GM21390 (cell line): ENCODE data around the gene TTC32.

Experiments
- ATAC-seq: cut with Tn5 transposase; IDR thresholded peaks from one replicate; pipeline ENCODE4 v1.9.1; 2021; ENCODE audit not compliant: unreplicated experiment

Gene TTC32

DNA sequence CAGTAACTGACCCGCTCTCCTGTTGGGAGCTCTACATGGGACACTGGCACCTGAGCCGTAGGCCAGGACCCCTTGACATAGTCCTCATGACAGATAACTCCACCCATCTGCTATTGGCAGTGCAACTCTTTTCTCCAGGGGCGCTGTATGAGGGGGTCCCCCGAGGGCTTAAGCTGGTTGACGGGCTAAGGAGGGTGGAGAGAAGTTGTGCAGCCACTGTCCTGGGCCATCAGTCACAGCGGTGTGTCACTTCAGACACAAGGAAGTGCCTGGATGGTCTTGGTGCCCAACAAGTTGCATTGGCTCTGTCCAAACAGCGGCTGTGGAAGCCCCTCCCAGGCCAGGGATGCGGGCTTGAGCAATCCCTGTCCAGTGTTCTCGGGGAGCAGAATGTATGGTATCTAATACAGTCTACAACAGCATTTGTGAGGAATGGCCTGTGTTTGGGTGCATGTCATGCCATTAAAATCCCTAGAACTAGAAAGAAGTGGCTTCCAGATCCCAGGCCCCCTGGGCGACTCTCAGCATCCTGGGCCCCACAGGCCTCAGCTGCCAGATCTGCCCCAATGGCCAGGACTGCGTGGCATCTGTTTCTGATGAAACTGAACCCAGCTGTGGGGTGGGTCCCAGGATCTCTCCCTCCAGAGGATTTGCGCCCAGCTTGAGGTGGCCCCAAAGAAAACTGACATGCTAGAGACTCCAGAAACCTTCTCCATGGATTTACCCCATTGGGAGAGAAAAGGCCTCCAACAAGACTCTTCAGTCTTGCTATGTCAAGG is 23.3 kb downstream of the TTC32 start:
- ATAC-seq, result no peak

GRCh38 chr2:19876751-19877150 is 25.0 kb downstream of the TTC32 start:
- ATAC-seq, result no peak

GRCh38 chr2:19875280-19875679 is 26.5 kb downstream of the TTC32 start:
- no peak for ATAC-seq

DNA sequence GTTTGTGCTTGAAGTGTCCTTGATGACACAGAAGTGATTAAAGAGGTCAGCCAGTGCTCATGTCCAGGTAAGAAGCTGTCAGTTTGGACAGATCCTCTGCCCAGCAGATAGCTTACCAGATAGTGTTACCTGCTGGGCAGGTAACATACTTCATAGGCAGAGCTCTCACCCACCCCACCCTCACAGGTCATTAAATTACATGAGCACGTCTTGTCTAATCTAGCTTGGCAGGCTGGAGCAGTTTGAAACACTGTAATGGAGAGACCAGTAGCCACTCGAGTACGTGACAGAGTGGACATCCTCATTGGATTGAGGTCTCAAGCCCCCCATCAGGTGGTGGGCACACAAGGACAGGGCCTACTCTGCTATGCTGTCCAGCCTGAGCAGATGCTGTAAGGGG is 27.1 kb downstream of the TTC32 start:
- no peak for ATAC-seq

- ATAC-seq, result no peak
Measured at GRCh38 chr2:19873014-19873413, 28.8 kb downstream of the TTC32 start.

- no peak for ATAC-seq
Measured at GRCh38 chr2:19872302-19872701, 29.5 kb downstream of the TTC32 start.

DNA sequence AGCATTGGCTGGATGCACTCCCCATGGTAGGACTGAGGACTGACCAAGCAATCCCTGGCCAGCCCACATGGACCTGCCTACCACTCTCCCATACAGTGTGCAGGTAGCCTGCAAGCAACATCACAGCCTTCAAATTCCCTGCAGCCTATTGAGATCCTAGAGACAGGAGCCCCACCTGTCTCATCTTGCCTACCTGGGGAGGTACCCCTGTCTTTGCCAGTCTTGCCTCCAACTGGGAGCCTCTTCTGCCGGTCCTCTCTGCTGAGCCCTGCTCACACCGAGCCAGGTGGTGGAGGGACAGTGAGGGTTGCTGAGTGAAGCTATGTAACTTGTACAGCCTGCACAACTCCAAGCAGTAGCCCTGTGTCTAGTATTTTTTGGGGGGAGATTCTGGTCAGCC is 29.9 kb downstream of the TTC32 start:
- ATAC-seq, result no peak

- ATAC-seq, result no peak
Measured at GRCh38 chr2:19870792-19871191, 31.0 kb downstream of the TTC32 start.

DNA sequence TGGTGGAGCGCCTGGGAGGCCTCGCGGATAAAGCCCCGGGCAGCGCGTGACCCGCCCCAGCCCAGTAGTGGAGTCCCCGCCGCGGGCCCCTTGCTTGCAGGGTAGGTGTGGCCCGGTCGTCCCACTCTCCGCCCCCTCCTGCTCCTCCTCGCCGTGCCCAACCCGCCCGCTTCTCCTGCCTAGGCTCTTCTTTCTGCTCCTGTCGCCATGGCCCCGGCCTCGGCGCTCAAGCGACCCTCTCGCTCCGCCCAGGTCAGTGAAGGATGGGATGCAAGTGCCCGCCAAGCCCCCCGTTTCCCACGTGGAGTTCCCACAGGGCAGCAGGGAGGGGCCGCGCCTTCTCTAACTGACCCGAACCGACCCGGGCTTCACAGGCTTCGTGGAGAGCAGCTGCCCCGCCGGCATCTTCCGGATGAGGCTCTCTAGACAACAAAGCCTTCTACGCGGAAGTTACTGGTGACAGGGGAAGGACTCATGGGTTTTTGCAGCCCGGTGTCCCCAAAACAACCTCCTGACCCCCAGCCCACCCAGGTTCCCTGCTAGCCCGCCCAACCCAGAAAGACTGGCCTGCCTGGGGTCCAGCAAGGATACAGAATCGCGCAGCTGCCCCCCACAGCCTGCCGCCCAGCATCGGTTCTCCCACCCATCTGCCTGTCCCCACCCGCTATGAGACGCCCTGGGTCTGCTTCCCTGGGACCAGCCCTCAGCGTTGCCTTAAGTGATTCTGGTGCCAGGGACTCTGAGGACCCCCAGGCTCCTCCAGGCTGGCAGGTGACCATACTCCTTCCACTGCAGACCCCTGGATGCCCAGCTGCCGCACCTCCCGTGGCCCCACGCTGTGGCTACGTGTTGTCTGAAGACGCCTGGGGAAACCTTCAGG is 32.8 kb downstream of the TTC32 start:
- ATAC-seq, result peak; percentile 77

- ATAC-seq, result no peak
Measured at GRCh38 chr2:19868224-19868623, 33.6 kb downstream of the TTC32 start.

GRCh38 chr2:19866771-19867170 is 35.0 kb downstream of the TTC32 start:
- peak; percentile 26 for ATAC-seq

DNA sequence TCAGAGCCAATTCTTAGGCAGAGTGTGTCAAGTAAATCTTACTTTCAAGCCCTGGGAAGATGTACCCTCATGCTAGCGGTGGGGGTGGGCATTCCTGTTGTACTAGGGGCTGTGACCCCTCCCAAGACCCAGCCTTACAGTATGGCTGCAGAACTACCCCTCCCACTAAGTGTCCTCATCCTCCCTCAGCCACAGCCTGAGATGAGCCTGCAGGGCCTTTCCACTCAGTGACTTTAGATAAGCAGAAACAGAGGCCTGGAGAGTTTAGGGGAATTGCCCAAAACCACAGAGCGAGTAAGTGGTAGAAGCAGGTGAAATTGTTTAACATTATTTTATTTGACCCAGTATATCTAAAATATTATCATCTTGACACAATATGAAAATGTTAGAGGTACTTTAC is 36.6 kb downstream of the TTC32 start:
- ATAC-seq, result no peak

DNA sequence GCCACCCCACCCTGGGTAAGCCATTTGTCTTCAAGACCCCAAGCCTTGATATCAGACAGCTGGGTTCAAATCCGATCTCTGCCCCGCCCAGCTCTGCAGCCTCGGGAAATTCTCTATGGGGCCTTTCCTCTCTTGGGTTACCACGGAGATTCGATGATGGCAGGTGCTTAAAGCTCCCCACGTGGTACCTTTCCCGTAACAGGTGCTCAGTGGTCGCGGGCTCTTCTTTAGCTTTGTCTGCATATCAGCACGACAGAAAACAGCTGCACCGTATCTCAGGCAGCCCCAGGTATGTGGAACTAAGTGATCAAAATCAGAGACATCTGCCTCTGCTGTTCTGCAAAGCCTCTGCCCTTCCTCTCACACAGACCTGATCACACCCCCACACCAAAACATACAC is 37.4 kb downstream of the TTC32 start:
- no peak for ATAC-seq

DNA sequence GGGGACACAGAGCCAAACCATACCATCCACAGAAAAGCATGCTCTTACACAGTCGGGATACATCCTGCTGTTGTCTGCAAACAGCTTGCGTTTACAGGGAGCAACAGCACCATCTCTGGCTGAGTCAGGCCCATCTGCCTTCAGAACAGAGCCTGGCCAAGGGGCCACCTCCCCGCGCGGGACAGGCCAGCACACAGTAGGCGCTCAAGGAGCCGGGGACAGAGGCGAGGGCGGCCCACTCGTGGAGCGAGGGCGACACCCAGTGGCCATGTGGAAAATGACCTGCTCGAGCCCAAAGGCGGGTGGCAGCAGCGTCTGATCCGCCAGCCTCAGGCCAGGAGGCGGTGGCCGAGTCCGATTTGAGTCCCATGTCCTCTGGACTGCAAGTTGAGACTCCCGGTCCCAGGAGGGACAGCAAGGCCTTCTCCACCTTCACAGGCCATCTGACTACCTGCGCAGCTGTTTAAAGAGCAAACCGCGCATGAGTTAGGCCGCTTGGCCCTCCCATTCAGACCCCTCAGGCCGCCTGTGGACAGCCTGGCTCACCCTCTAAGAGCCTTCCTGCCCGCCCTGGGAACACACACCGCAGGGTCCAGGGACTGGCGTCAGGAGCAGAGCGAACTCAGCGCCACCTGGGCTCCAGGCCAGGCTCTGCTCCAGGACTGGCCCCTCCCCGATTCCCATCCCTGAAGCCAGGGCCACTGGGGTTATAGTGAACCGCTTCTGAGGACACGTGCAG is 38.3 kb downstream of the TTC32 start:
- peak; percentile 79 for ATAC-seq

GRCh38 chr2:19861813-19862212 is 40.0 kb downstream of the TTC32 start:
- ATAC-seq, result no peak

GRCh38 chr2:19860022-19860421 is 41.8 kb downstream of the TTC32 start:
- ATAC-seq, result no peak

GRCh38 chr2:19859565-19859964 is 42.2 kb downstream of the TTC32 start:
- ATAC-seq, result no peak

- ATAC-seq, result no peak
Measured at GRCh38 chr2:19857806-19858205, 44.0 kb downstream of the TTC32 start.

- ATAC-seq, result no peak
Measured at GRCh38 chr2:19857100-19857499, 44.7 kb downstream of the TTC32 start.

GRCh38 chr2:19855542-19856431 is 46.0 kb downstream of the TTC32 start:
- ATAC-seq, result no peak
